ENCODE results near the gene RPGRIP1.
"Not testable (repeated sequence)": the region's sequence is repeated elsewhere in the genome, so short reads cannot be mapped to it uniquely, and the experiment has no call there.

The RPGRIP1 gene

GRCh38 chr14:21279783-21280182, at the start of gene RPGRIP1:
Gene RPGRIP1, plus strand, starts transcription at chr14:21280083. Its CDS starts 7,894 bp downstream, at chr14:21287977.
- DNase-seq = no peak

GRCh38 chr14:21231020-21231652, 48.7 kb upstream of the RPGRIP1 start:
- no peak for DNase-seq

DNA sequence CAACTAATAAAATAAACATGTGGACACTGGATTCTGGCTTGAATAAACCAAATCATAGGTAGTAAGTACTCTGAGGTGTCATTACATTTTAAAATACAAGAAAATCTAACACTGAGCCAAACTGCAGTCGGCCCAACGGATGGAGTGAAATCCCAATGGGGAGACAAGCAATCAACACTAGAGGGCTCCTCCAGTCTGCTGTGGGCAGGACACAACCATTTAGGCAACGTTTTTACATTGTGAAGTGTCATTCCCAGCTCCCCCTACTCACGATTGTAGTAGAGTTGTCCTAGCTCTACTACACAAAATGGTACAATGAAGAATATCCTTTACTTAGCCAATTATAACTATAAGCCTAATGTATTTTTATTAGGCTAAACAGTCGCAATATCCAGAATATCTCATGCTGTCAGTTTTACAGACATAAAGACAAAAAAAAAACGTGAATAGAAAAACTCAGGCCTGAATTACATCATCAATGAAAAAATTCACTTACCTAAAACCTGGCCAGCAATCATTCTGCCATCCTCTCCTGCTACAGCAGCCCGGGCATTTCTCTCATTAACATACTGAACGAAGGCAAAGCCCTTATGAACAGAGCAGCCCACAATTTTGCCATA, 46.3 kb upstream of the RPGRIP1 start:
- DNase-seq = no peak

- DNase-seq = no peak
Measured at GRCh38 chr14:21234112-21234511, 45.8 kb upstream of the RPGRIP1 start.

DNA sequence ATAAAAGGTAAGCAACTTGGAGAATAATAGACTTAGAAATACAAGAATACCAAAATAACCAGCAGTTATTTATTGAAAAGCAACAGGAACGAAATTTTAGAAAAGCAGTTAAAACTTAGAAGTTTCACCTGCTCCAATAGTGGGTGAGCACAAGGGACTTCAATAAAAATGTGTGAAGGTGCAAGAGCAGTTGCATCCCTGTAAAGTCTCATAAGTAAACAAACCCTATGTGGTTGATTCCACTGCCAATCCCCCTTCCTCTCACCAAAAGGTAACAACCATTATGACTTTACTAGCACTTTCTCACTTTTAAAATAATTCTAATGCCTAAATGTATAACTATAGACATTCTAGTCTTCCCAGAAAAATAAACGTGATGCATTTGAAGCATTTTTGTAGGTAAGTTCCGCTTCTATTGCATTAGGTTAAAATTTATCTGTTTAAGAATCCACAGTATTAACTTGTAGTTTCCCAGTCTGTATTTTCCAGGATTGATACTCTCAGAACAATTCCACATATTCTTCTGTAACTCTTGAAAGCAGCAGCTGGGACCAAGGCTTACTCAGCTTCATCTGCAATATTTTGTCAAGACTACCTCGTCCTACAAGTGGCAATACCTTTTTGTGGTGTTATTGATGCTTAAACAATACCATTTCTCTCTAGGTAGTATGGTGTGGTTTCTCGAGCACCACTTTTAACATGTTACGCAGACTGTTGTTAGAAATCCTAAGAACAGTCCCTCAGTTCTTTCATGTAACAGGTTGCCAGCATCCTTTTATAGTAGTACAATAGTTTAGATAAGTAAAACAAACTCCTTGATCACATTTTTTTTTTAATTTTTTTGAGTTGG, 42.7 kb upstream of the RPGRIP1 start:
- no peak for DNase-seq

GRCh38 chr14:21238823-21239518, 40.9 kb upstream of the RPGRIP1 start:
- no peak for DNase-seq

- DNase-seq = no peak
Measured at GRCh38 chr14:21240417-21240816, 39.5 kb upstream of the RPGRIP1 start.

GRCh38 chr14:21241218-21241819, 38.6 kb upstream of the RPGRIP1 start:
- peak; percentile 11 for DNase-seq

GRCh38 chr14:21244544-21244943, 35.3 kb upstream of the RPGRIP1 start:
- DNase-seq = no peak

DNA sequence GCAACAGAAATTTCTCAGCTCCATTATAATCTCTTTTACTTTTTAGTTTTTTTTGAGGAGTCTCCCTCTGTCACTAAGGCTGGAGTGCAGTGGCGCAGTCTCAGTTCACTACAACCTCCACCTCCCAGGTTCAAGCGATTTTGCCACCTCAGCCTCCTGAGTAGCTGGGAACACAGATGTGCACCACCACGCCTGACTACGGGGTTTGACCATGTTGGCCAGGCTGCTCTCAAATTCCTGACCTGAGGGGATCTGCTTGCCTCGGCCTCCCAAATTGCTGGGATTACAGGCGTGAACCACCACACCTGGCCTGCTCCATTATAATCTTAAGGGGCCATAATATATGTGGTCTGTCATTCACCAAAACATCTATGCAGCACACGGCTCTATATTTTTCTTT, 34.1 kb upstream of the RPGRIP1 start:
- DNase-seq = no peak

DNA sequence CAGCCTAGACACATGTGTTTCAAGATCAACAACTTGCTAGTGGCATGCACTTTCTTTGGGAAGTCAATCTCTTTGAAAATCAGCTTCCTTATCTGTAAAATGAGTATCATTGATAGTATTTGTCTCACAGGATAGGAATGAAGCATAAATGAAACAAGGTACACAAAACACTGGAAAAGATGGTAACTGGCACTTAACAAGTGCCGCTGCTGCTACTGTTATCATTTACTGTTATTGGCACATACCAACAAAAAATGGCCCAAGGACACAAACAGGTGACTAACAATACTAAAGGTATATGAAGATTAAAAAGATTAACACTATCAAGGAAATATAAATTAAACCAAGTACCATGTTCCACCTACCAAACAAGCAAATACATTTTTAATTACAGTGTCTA, 31.5 kb upstream of the RPGRIP1 start:
- no peak for DNase-seq

DNA sequence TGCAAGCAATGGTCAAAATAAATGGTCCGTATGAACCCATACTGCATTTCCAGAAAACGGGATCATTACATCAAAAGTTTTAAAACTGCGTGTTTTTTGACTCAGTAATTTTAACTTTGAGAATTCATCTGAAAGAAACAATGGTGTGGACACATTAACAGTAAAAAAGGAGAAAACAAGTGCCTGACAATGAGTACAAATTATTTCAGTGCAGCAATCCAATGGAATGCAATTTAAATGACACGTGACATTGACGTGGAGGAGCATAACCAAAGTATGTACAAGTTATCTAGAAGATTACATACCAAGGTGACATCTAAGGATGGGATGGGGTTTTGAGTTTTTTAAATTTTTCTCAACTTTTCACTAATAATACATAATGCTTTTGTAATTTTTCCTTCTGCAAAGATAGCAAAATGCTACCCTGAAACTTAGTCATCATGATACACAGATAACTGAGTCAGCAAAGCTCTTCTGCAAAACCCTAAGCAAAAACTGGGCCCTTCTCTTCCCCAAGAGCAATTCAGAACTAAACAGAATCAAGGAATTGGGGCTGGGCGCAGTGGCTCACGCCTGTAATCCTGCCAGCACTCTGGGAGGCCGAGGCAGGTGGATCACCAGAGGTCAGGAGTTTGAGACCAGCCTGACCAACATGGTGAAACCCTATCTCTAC, 31.0 kb upstream of the RPGRIP1 start:
- DNase-seq = no peak

DNA sequence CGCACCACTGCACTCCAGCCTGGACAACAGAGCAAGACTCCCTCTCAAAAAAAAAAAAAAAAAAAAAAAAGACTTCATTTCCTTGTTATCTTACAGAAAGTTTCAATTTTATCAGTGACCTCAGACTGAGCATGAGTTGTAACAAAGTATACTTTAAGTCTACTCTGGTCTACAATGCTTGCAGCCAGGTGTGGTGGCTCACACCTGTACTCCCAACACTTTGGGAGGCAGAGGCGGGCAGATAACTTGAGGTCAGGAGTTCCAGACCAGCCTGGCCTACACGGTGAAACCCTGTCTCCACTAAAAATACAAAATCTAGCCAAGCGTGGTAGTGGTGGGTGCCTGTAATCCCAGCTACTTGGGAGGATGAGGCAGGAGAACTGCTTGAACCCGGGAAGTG, 28.7 kb upstream of the RPGRIP1 start:
- no peak for DNase-seq

GRCh38 chr14:21252149-21252548, 27.7 kb upstream of the RPGRIP1 start:
- DNase-seq = no peak

GRCh38 chr14:21255385-21256101, 24.3 kb upstream of the RPGRIP1 start:
- no peak for DNase-seq

GRCh38 chr14:21256102-21256447, 23.8 kb upstream of the RPGRIP1 start:
- not testable (repeated sequence) for DNase-seq

GRCh38 chr14:21256539-21257393, 23.1 kb upstream of the RPGRIP1 start:
- DNase-seq = no peak

- DNase-seq = no peak
Measured at GRCh38 chr14:21257394-21257909, 22.4 kb upstream of the RPGRIP1 start.

- DNase-seq = no peak
Measured at GRCh38 chr14:21258005-21258888, 21.6 kb upstream of the RPGRIP1 start.
